Endometrium (tissue), 2 donors: ENCODE measurements around the gene GPR65.
A peak's percentile ranks its signal among the peaks of the same experiment; 100 is the strongest.
"Not testable (repeated sequence)": the region's sequence is repeated elsewhere in the genome, so short reads cannot be mapped to it uniquely, and the experiment has no call there.

Experiments
- FAIRE-seq: peaks from 2 replicates; lab custom pipeline; 2012; peaks lifted over from hg19 to GRCh38; lab: Jason Lieb, UNC
- donor health status: control.
- donor health status: control.

Gene GPR65

DNA sequence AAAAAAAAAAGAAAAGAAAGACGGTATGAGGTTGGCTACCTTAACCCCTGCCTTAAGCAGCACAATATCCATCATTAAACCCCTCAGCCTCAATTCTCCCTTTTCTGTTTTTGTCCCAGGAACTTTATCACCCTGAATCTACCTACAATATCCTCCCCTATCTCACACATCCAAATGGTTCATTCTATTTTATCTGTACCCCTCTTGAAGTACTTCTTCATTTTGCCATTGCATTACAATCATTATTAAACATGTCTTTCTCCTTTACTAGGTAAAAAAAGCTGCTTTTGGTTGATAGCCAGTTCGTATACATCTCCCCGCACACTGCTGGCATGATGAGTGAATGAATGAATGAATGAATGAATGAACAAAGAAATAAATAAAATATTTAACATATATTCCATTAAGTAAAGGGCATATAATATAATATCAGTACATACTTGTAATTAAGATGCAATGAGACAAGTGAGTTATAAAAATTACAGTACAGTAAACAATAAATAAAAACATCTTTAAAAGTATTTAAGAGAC, 364 bp upstream of the GPR65 start:
- FAIRE-seq: peak; percentile 48

DNA sequence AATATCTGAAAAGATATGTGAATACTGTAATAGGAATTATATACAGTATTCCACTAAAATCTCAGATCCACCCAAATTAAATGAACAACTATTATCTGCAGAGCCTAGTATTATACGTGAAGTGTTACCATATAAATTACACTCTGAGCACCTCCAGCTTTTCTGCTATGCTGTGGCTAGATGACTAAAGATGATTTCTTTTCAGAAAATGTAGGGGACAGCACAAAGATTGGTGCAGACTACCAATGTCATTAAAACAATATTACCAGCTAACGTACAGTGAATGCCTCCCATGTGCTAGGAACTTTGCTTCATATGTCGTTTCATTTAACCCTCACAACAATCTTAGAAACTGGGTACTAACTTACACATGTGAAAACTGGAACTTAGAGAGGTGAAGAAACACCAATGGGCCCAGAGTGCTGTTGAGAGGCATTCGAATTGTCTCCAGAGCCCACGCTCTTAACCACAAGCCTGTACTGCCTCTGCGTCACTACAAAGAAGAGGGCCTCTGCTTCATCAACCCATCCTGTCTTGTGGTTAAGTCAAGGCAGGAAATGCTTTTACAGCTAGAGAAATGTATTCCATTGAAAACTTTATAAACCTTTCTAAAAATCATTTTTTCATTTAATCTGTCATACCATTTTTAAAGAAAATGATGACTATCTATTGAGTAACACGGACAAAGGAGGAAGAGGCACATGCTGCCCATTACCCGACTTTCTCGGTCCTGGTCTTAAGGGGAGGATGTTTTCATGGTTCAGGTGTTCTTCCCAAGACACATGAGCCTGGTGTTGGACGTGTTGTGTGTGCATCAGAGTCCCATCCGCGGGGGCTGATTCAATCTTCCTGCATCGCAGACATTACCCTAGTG, 1.3 kb downstream of the GPR65 start:
- FAIRE-seq: no peak

GRCh38 chr14:88007608-88008007, 2.7 kb downstream of the GPR65 start:
- no peak for FAIRE-seq

DNA sequence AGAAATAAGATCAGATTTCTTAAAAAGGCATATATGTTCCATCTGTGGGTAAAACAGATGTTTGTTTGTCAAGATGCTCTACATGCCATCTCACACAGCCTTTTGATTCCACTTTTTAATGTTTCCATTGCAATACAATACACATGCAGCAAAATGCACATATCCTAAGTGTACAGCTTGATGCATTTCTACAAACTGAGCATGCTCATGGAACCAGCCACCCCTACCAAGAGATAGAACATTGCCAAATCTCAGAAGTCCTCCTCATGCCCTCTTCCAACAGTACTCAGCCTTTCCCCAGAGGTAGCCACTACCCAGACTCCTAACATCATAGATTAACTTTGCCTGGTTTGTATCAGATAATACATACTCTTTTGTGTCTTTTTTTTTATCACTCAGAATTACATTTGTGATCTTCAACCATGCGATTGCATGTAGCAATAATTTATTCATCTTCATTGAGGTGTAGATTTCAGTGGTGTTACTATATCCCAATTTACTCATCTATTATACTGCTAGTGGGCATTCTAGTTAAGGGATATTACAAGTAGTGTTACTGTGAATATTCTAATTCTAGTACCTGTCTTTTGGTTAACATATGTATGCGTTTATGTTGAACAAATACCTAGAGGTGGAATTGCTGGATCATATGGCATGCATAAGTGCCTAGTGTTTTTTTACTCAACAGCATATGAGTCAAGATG, 3.3 kb downstream of the GPR65 start:
- no peak for FAIRE-seq

DNA sequence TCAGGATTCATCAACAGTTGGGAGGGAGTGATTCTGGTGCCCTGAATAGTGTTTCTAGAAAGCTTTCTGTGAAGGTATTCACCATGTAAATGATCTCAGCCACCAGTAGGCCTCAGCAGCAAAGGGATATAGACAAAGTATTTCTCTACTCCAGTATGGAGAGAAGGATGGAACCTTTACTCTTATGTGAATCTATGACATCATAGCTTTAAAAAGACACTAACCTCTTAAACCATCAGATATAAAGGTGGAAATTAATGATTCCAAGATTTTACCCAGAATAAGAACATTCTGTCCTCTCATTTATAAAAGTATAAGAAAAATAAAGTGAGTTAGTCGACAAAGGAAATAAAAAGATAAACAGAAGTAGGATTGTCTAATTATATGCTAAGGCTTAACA, 4.6 kb downstream of the GPR65 start:
- no peak for FAIRE-seq

GRCh38 chr14:88010331-88010730, 5.4 kb downstream of the GPR65 start:
- no peak for FAIRE-seq

DNA sequence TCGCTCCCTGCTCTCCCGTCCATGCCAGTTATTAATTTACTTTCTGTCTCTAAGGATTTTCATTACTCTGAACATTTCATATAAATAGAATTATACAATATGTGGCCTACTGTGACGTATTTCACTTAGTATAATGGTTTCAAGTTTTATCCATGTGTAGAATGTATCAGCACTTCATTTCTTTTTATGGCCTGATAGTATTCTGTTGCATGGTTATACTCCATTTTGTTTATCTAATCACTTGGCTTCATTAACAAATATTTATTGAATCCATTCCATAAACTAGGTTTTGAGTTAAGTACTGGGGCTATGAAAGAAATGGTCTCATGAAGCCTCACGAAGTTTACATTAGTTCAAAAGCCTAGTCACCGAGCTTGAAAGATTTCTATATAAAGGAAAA, 7.6 kb downstream of the GPR65 start:
- FAIRE-seq: no peak

DNA sequence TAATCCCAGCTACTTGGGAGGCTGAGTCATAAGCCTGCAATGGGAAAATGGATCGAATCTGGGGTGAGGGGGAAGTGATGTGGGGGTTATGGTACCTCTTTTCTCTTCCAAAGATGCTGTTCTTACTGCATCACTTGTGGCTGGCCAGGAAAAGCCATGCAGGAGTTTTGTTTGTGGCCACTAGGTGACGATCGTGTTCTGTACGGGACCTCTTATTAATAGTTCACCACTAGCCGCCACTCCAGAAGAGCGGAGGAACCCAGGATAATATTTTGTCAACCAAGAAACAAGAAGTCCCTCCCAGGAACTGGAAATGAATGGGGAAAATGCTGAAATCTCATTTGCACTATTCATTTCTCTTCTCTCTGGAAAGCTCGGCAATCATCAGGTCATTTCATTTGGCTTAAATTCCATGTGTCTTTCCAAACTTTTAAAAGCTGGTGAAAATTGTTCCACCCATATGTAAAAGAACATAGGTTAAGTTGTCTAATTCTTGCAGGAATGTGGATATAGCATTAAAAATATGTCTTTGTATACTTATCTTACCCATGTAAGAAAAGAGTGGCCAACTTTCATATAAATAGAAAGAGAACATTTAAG, 8.9 kb downstream of the GPR65 start:
- FAIRE-seq: no peak

GRCh38 chr14:88016768-88017167, 11.8 kb downstream of the GPR65 start:
- no peak for FAIRE-seq

DNA sequence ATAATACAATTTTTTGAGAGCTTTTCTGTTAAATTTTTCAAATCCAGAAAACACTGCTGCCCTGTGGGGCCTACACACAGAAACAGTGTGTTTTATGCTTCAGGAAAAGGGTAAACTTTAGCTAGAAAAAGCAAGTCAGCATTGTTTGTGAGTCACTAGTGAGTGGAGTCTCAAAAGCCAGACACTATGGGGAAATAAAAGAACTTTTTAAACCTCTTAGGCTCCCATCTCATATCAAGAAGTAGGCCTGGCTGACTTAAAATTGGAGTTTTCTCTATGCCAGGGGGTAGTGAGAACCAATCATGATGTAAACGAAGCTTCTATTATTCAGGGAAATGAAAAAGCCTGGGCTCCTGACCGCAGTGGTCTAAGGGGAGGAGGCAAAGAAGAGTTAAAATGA, 12.6 kb downstream of the GPR65 start:
- no peak for FAIRE-seq

DNA sequence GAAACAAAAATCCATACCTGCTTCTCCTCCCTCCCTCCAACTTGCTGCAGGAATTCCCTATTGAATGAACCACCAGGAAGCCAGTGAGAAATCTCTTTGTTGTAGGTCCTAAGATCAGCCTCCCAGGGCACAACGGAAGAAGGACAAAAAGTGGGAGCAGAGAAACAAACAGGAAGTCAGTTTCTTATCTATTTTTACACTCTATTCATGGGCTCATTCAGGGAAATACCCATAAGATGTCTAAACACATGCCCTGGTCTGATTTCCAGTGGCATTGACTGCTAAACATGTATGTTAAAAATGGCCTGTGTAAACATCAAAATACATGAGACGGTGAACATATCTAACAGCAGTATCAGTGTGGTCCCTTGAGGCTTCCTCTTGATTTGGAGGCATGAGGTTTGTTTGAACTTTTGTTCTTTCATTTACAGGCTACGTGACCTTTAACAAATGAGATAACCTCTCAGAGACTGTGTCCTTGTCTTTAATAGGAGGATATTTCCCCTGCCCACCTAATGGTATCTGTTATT, 18.8 kb downstream of the GPR65 start:
- no peak for FAIRE-seq

DNA sequence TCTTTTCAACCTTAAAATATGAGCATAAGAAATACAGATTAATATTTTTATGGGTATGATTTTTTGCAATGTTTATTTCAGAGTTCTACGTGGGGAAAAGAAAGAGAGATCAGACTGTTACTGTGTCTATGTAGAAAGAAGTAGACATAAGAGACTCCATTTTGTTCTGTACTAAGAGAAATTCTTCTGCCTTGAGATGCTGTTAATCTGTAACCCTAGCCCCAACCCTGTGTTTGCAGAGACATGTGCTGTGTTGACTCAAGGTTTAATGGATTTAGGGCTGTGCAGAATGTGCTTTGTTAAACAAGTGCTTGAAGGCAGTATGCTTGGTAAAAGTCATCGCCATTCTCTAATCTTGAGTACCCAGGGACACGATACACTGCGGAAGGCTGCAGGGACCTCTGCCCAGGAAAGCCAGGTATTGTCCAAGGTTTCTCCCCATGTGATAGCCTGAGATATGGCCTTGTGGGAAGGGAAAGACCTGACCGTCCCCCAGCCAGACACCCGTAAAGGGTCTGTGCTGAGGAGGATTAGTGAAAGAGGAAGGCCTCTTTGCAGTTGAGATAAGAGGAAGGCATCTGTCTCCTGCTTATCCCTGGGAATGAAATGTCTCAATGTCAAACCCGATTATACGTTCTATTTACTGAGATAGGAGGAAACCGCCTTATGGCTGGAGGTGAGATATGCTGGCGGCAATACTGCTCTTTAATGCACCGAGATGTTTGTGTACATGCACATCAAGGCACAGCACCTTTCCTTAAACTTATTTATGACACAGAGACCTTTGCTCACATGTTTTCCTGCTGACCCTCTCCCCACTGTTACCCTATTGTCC, 19.5 kb downstream of the GPR65 start:
- FAIRE-seq: not testable (repeated sequence)

DNA sequence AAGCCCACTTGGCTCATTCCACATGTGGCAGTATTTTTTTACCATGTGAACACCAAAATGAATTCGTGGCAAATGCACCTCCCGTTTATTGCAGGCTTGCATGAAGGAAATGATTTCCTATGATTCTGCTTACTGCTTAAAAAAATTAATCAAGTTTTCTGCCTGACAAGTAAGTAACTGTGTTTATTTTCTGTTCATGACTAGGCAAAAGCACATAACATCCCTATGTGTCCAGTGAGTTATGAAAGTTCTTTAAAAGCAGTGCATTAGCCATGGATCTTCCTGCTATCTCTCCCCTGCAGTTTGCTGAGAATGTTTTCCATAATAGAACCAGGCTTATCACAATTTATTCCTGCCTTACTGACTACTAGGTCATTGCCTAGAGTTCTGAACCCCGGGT, 20.4 kb downstream of the GPR65 start:
- no peak for FAIRE-seq

DNA sequence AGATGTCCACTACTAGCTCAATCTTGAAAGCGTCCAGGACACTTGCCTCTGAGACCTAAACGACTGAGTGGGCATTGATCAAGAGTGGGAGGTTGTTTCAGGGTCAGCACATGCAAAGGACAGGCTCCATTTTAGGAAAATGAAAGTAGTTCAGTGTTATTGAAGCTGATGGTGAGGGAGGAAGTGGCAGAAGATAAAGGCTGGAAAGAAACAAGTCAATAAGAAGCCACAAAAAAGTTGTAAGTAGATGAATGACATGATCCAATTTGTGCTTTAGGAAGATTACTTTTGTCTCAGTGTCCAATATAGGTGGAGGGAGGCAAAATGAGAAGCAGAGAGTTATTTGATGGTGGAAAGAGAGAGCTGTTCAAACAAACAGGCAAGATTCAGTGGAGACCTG, 22.0 kb downstream of the GPR65 start:
- FAIRE-seq: no peak

DNA sequence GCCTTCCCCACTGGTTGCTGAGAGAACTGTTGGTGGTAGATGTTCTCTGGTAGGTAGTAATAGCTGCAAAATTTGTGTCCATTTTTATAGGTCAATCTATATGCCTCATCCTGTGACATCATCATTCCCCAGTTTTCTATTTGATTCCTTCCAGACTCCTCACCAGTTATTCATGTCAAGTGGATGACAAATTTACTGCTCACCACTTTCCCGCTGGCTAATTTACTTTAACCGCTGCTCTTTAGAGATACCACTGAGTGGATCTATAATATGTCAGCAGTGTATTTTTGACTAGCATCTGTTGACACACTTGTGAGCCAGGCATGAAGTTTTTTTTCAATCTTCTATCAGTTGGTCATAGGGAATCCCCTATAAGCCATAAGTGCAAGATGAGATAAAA, 24.6 kb downstream of the GPR65 start:
- FAIRE-seq: no peak

GRCh38 chr14:88030079-88030478, 25.1 kb downstream of the GPR65 start:
- FAIRE-seq: no peak

DNA sequence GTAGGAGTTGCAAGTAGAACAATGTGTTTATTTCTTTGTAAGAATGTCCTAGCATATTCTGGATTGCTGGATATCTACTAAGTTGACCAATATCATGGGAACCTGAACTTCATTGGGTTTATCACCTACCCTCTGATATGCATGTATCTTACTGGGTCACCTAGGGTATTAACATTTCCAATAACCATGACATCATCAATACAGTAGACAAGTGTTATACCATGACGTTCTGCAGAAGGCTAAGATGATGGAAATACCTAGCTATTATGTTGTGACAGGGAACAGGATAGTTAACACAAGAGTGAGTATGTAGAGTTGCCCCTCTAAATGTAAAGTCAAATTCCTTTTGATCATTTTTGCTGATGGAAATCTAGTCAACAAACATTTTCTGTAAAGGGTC, 26.0 kb downstream of the GPR65 start:
- no peak for FAIRE-seq

DNA sequence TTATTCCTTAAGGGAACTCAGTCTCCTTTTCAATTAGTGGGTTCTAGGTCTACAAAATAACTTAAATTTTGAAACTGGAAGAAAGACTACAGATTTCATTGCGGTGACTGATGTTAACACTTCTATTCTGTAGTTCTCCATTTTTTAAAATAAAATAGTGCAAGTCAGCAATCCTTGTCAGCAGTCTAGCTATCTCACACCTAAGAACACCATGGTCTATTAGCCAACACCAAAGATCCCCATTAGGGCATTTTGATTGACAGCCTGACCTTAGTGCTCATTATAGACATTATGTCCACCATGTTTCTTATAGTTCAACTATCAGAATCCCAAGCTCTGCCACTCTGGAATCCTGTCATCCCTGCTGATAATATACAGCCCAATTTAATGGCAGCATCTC, 27.4 kb downstream of the GPR65 start:
- FAIRE-seq: no peak

- FAIRE-seq: no peak
Observed at GRCh38 chr14:88034076-88034475, 29.1 kb downstream of the GPR65 start.

- no peak for FAIRE-seq
Observed at GRCh38 chr14:88036422-88036821, 31.5 kb downstream of the GPR65 start.

GRCh38 chr14:88037325-88037724, 32.4 kb downstream of the GPR65 start:
- no peak for FAIRE-seq

DNA sequence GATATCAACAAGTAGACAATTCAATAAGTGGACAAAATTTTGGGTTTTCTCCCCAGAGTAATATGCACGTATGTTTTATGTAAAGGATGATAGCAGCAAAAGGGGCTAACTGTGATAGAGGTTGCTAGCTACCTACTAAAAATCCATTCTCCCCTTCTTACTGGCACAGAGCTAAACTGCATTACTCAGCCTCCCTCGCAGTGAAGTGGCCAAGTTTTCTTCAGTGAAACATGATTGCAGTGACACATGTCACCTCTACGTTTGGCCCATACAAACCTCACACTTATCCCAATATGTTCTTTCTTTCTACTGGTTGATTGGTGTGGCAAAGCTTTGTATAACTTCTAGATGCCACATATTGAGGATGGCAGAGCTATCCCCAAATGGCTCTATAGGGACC, 34.3 kb downstream of the GPR65 start:
- FAIRE-seq: no peak
